SK-N-SH (cell line): Measurements from ENCODE around the gene TBX21.

Experiments used
- EZH2phosphoT487 ChIP-seq: fragments of 200-600 bp; sonication (generic); IDR thresholded peaks from 2 replicates; pipeline ENCODE4 v1.6.1; 2017; ENCODE audit warnings: low read depth, mixed run types, mild to moderate bottlenecking, antibody characterized with exemption, moderate library complexity, borderline replicate concordance
- NFIC ChIP-seq: IDR thresholded peaks from 2 replicates; pipeline ENCODE4 v1.4.0; 2012; ENCODE audit warnings: borderline replicate concordance
- TF ChIP-seq, protein P1 (sequence below): fragments of 200-600 bp; sonication (generic); IDR thresholded peaks from 2 replicates; pipeline ENCODE4 v1.6.1; 2017; ENCODE audit warnings: antibody characterized with exemption, mild to moderate bottlenecking, moderate library complexity

DNA sequence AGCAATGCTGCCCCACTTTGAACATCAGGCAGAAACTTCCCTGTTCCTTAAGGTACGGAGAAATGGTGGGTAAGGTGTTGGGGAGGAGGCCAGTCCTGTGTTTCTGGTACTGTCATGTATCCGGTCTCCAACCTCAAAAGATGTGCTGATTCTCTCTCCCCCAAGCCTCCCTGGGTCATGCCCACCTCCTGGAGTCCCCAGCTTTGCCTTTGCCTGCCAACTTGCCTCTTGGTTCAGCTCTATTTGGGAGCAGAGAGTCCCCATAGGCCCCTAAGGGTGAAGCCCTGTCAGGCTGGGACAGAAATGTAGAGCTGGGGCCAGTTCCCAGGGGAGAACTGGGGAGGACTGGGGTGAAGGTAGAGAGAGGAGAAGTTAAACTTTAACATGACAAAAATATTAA lies 1.6 kb upstream of the TBX21 start:
- TF ChIP-seq, protein P1, sequence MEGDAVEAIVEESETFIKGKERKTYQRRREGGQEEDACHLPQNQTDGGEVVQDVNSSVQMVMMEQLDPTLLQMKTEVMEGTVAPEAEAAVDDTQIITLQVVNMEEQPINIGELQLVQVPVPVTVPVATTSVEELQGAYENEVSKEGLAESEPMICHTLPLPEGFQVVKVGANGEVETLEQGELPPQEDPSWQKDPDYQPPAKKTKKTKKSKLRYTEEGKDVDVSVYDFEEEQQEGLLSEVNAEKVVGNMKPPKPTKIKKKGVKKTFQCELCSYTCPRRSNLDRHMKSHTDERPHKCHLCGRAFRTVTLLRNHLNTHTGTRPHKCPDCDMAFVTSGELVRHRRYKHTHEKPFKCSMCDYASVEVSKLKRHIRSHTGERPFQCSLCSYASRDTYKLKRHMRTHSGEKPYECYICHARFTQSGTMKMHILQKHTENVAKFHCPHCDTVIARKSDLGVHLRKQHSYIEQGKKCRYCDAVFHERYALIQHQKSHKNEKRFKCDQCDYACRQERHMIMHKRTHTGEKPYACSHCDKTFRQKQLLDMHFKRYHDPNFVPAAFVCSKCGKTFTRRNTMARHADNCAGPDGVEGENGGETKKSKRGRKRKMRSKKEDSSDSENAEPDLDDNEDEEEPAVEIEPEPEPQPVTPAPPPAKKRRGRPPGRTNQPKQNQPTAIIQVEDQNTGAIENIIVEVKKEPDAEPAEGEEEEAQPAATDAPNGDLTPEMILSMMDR = no peak
- no peak for TF ChIP-seq EZH2phosphoT487
- no peak for TF ChIP-seq NFIC
